Neural cell (in vitro differentiated cells): ENCODE results near the gene PPM1A.

Experiments
- CTCF ChIP-seq: fragments of 450-650 bp; IDR thresholded peaks from 2 replicates; pipeline ENCODE4 v1.5.1; 2014; ENCODE audit warnings: antibody characterized with exemption, mild to moderate bottlenecking, moderate library complexity; ENCODE audit not compliant: poor library complexity, severe bottlenecking
- REST ChIP-seq: IDR thresholded peaks from 2 replicates; pipeline ENCODE4 v1.6.1; 2012; ENCODE audit warnings: borderline replicate concordance

DNA sequence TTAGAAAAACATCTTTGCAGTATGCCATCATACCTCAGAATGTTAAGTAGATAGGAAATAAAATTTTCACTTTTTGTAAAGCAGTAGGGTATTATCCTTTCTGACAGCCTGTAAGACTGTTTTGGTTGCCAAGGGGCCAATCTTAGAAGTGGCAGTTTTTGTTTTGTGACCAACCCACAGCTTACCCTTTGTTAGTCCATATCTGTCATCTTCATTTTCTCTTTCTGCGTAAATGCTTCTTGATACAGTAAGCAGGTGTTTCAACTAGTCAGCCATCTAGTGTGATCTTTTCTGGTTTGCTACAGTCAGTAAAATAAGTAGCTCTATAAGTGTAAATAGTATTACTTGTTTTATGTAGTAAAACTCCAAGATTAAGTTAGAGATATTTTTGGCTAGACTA lies 8.8 kb downstream of the PPM1A start:
- TF ChIP-seq CTCF (no peak), REST (no peak)
